GM18498 (cell line): ENCODE measurements around the gene SH3GLB1.

Source experiments
- ATAC-seq: cut with Tn5 transposase; IDR thresholded peaks from one replicate; pipeline ENCODE4 v1.9.1; 2021; ENCODE audit warnings: mild to moderate bottlenecking, moderate library complexity; ENCODE audit not compliant: unreplicated experiment

The SH3GLB1 gene

GRCh38 chr1:86731416-86731815 is 27.0 kb downstream of the SH3GLB1 start:
- no peak for ATAC-seq

- no peak for ATAC-seq
Measured at GRCh38 chr1:86733340-86733739, 29.0 kb downstream of the SH3GLB1 start.

- ATAC-seq, result peak; percentile 83
Measured at GRCh38 chr1:86739648-86740509, 35.5 kb downstream of the SH3GLB1 start.

DNA sequence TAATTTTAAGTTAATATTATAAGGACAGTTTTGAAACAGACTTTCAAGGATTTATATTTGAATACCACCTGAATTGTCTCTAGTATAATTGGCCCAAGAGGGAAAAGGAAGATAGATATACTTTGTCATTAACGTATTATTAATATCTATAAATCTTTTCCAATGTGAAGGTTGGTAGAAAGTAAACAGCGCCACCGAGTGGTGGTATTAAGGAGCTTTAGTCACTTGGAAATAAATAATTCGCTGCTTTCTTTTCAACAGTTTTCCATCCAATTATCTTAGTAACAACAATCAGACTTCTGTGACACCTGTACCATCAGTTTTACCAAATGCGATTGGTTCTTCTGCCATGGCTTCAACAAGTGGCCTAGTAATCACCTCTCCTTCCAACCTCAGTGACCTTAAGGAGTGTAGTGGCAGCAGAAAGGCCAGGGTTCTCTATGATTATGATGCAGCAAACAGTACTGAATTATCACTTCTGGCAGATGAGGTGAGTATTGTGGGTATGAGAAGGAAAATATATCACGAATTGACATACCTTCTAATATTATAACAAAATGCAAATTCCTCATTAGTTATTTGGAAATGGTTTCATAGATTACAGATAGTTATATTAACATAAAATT is 37.7 kb downstream of the SH3GLB1 start:
- no peak for ATAC-seq

GRCh38 chr1:86747304-86747703 is 42.9 kb downstream of the SH3GLB1 start:
- ATAC-seq, result no peak

DNA sequence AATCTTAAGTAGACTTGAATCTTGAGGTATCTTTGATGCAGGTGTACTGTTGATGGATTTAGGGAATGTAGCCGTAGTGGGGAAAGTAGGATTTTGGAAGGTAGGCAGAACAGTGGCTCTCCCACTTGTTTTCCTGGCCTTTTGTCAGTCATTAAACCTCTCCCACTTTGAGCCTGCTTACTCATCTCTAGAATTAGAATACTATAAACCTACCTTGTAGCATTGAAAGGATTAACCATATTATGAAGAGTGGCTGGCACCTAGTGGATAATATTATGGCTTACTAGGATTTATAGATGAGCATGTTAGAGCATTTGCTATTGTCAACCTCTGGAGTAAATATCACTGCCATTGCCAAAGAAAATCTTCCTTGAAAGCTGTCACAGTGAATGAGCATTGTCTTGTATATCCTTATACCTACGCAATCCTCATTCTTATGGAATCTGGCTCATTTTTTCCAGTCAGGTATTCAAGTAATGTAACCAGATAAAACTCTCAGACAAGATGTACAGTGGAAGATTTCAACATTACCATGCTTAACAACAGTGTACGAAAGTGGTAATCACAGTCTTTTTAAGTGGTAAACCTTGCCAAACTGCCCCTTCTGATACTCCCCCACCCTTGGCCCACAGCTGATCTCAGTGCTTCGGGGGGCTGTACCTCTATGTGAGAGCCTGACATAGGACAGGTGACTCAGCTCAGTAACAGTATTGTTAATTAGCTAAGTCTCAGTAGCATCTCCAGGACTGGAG is 44.4 kb downstream of the SH3GLB1 start:
- ATAC-seq, result no peak

- ATAC-seq, result no peak
Measured at GRCh38 chr1:86750076-86750475, 45.7 kb downstream of the SH3GLB1 start.

- ATAC-seq, result no peak
Measured at GRCh38 chr1:86750530-86750929, 46.2 kb downstream of the SH3GLB1 start.

GRCh38 chr1:86751923-86752322 is 47.5 kb downstream of the SH3GLB1 start:
- no peak for ATAC-seq

- no peak for ATAC-seq
Measured at GRCh38 chr1:86753700-86754099, 49.3 kb downstream of the SH3GLB1 start.

DNA sequence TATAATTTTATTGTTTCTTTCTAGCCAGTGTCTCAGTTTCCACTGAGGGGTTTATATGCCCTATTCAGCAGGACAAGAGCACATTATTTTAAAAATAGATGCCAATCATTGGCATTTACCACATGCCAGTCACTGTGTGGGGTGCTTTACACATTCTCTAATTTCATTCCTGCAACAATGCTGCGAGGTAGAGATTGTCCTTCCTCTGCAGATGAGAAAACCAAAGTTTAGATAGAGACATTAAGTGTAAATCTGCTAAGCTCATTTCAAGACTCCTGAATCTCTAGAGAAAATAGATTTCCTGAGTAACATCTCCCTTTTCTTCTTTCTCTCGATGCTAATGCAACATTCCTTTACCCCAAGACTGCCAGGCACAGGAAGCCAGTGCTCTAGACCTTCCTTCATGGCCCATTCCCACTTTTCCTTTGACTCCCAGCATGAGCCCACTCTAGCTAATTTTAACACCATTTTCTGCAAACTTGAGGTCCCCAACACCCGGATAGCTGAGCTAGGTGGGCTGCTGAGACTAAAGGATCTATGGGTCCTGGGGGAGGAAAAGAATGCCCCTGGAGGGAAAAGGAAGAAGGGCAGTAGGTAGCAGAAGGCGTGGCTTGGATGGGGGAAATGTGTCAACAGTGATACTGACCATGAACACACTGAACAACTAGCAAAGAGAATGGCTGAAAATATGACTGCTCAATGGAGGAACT is 50.0 kb downstream of the SH3GLB1 start:
- ATAC-seq, result no peak

- no peak for ATAC-seq
Measured at GRCh38 chr1:86756062-86756406, 51.7 kb downstream of the SH3GLB1 start.

GRCh38 chr1:86757272-86757984 is 53.1 kb downstream of the SH3GLB1 start:
- ATAC-seq, result no peak

DNA sequence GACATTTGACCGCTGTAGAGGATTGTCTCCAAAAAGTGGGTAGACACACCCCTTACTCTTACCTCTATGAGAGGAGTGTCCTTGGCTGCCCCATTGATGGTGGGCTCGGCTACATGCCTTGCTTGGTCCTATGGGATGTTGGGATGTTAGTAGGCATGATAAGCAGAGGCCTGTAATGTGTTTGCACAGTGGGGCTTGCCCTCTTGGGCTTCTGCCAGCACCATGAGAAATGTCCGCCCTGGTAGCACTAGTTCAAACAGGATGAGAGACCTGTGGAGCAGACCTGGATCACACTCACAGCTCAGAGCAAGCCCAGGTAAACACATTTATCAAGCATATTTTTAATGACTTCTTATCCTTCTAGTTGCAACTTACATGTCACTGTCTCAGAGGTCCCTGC is 54.2 kb downstream of the SH3GLB1 start:
- ATAC-seq, result no peak

GRCh38 chr1:86760199-86760598 is 55.8 kb downstream of the SH3GLB1 start:
- ATAC-seq, result no peak

GRCh38 chr1:86762336-86762735 is 58.0 kb downstream of the SH3GLB1 start:
- ATAC-seq, result no peak

DNA sequence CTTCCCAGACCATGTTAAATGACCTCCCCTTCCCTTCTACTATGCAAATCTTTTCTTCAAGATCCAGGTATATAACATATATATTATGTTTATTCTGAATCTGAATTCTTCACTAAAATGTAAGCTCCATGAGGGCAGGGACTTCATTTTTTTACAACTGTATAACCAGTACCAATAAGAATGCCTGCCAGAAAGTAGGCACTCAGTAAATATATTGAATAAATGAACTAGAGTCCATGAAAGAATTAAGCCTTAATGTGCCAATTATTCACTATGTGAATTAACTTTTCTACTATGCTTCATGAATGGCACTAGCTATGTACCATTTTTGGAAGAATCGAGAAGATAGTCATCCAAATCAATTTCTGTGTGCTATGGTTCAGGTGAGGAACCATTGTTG is 60.1 kb downstream of the SH3GLB1 start:
- ATAC-seq, result no peak

DNA sequence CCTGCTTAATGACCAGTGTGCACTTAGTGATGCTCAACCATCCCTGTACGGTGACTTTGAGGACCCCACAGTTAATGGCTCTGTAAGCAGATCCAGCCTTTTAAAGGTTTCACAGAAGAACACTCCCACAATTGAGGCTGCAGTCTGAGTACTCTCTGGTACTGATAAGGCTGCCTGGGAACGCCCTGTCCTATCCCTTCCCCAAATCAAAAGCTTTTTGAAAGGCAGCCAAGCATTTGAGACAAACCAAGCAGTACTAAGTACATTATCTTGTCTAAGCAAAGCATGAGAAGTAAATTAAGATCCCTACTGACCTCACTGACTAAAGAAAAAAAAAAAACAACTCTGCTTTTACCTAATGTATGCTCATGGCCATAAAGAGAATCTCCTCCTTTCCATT is 60.7 kb downstream of the SH3GLB1 start:
- ATAC-seq, result no peak

DNA sequence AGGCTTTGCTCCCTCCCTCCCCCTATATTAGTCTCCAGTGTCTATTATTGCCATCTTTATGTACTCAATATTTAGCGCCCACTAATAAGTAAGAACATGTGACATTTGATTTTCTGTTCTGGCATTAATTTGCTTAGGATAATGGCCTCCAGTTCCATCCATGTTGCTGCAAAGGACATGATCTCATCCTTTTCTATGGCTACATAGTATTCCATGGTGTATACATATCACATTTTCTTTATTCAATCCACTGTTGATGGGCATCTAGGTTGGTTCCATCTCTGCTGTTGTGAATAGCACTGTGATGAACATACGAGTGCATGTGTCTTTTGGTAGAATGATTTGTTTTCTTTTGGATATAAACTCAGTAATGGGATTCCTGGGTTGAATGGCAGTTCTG is 61.3 kb downstream of the SH3GLB1 start:
- no peak for ATAC-seq

- no peak for ATAC-seq
Measured at GRCh38 chr1:86768554-86768953, 64.2 kb downstream of the SH3GLB1 start.

DNA sequence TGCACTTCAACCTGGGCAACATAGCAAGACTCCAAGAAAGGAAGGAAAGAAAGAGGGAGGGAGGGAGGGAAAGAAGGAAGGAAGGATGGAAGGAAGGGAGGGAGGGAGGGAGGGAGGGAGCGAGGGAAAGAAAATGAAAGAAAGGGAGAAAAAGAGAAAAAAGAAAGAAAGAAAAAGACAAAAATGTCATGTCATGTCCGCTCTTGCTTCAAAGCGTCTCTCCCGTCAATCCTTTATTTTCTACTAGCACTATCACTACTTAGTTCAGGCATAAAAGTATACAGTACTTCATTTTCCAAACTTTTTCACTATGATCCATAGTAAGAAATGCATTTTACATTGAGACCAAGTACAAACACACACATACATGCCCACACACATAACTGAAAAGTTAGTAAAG is 64.7 kb downstream of the SH3GLB1 start:
- ATAC-seq, result no peak
